GM23338 (cell line): ENCODE results near the gene UCN2. TPM values are rescaled to one million over a fixed set of nuclear protein-coding genes. Genes with fewer than 3 reads are reported as not detected.
A peak's percentile ranks its signal among the peaks of the same experiment; 100 is the strongest.

ENCODE experiments used
- ATAC-seq: fragments of 200-7000 bp; cut with Tn5 transposase; 3 replicates; pipeline ENCODE4 v1.9.1; 2020
- DNase-seq: peaks from one replicate; pipeline ENCODE4 v3.0.0-alpha.2; 2015; ENCODE audit warnings: low spot score
- H2AFZ ChIP-seq: fragments of 200-600 bp; sonication (generic); 2 replicates; pipeline ENCODE4 v1.8.0; 2016; ENCODE audit warnings: antibody characterized with exemption, mild to moderate bottlenecking, moderate library complexity
- H3F3A ChIP-seq: fragments of 200-600 bp; sonication (generic); replicated peaks from 2 replicates; pipeline ENCODE4 v1.8.0; 2017; ENCODE audit warnings: antibody characterized with exemption, mixed run types, low read depth
- H3K27ac ChIP-seq: fragments of 200-600 bp; sonication (generic); 2 replicates; pipeline ENCODE4 v1.6.1; 2016; ENCODE audit warnings: low read depth
- H3K27me3 ChIP-seq: fragments of 200-600 bp; sonication (generic); 2 replicates; pipeline ENCODE4 v1.8.0; 2016; ENCODE audit warnings: mild to moderate bottlenecking, mixed run types, moderate library complexity; ENCODE audit not compliant: insufficient read depth
- H3K36me3 ChIP-seq: fragments of 200-600 bp; sonication (generic); 2 replicates; pipeline ENCODE4 v1.8.0; 2016; ENCODE audit warnings: mild to moderate bottlenecking; ENCODE audit not compliant: insufficient read depth
- H3K4me1 ChIP-seq: fragments of 200-600 bp; sonication (generic); 2 replicates; pipeline ENCODE4 v1.8.0; 2016; ENCODE audit warnings: mild to moderate bottlenecking, moderate library complexity; ENCODE audit not compliant: insufficient read depth
- H3K4me2 ChIP-seq: fragments of 200-600 bp; sonication (generic); 2 replicates; pipeline ENCODE4 v1.7.1; 2017; ENCODE audit warnings: mixed run types
- H3K4me3 ChIP-seq: fragments of 200-600 bp; sonication (generic); 2 replicates; pipeline ENCODE4 v1.6.1; 2016; ENCODE audit warnings: mixed run types
- H3K79me2 ChIP-seq: fragments of 200-600 bp; sonication (generic); replicated peaks from 2 replicates; pipeline ENCODE4 v1.8.0; 2017; ENCODE audit warnings: mild to moderate bottlenecking; ENCODE audit not compliant: insufficient read depth
- H3K9me2 ChIP-seq: fragments of 200-600 bp; sonication (generic); 2 replicates; pipeline ENCODE4 v1.8.0; 2017; ENCODE audit not compliant: insufficient read depth
- H4K20me1 ChIP-seq: fragments of 200-600 bp; sonication (generic); replicated peaks from 2 replicates; pipeline ENCODE4 v1.8.0; 2017; ENCODE audit warnings: mild to moderate bottlenecking; ENCODE audit not compliant: insufficient read depth
- H3K27ac Mint-ChIP-seq: 2 replicates; pipeline ENCODE4 v1.8.0; 2020; ENCODE audit warnings: inconsistent platforms, mild to moderate bottlenecking, moderate library complexity, mixed read lengths
- H3K27me3 Mint-ChIP-seq: 3 replicates; pipeline ENCODE4 v1.8.0; 2022; ENCODE audit warnings: low read depth, mild to moderate bottlenecking, moderate library complexity, mixed read lengths, inconsistent platforms; ENCODE audit not compliant: insufficient read depth, poor library complexity
- H3K36me3 Mint-ChIP-seq: 3 replicates; pipeline ENCODE4 v1.8.0; 2021; ENCODE audit warnings: low read depth, mild to moderate bottlenecking, inconsistent platforms, moderate library complexity, mixed read lengths
- H3K4me1 Mint-ChIP-seq: 3 replicates; pipeline ENCODE4 v1.8.0; 2020; ENCODE audit warnings: mild to moderate bottlenecking, inconsistent platforms, mixed read lengths
- H3K4me3 Mint-ChIP-seq: 3 replicates; pipeline ENCODE4 v1.8.0; 2021; ENCODE audit warnings: moderate library complexity, mild to moderate bottlenecking, inconsistent platforms, mixed read lengths
- H3K9me3 Mint-ChIP-seq: 3 replicates; pipeline ENCODE4 v1.8.0; 2020; ENCODE audit warnings: moderate library complexity, mild to moderate bottlenecking, inconsistent platforms, mixed read lengths
- CREB1 ChIP-seq: fragments of 250-450 bp; sonication (Bioruptor Pico); IDR thresholded peaks from 2 replicates; pipeline ENCODE4 v1.5.0; 2020; ENCODE audit warnings: low read depth, mild to moderate bottlenecking, moderate library complexity
- EZH2phosphoT487 ChIP-seq: fragments of 200-600 bp; sonication (generic); IDR thresholded peaks from one replicate; pipeline ENCODE4 v1.8.1; 2018; ENCODE audit warnings: antibody characterized with exemption; ENCODE audit not compliant: unreplicated experiment
- JUNB ChIP-seq: IDR thresholded peaks from one replicate; pipeline ENCODE4 v1.6.1; 2016; ENCODE audit warnings: antibody characterized with exemption; ENCODE audit not compliant: unreplicated experiment
- POLR2AphosphoS5 ChIP-seq: IDR thresholded peaks from 2 replicates; pipeline ENCODE4 v1.6.1; 2016; ENCODE audit warnings: antibody characterized with exemption, low read depth
- polyA plus RNA-seq: library from polyadenylated mRNA; unstranded; fragments of >200 nt; fragmentation: Nextera tagmentation; extraction: Ambion mirVana; gene quantifications from 2 replicates; pipeline ENCODE4 v1.2.1, GENCODE V29; 2016
- total RNA-seq: library from RNA; depleted of rRNA; stranded (reverse); fragments of >200 nt; shearing (Covaris generic); gene quantifications from 2 replicates; pipeline ENCODE4 v1.2.3, GENCODE V29; 2014
- TF ChIP-seq, protein P1 (sequence below): fragments of 250-450 bp; sonication (Bioruptor Pico); IDR thresholded peaks from 2 replicates; pipeline ENCODE4 v1.5.0; 2020; ENCODE audit warnings: mild to moderate bottlenecking, moderate library complexity
- TF ChIP-seq, protein P2 (sequence below): IDR thresholded peaks from 2 replicates; pipeline ENCODE4 v1.6.1; 2016; ENCODE audit warnings: antibody characterized with exemption
- TF ChIP-seq, protein P3 (sequence below), 2 experiments: fragments of 200-600 bp in 1 of 2; sonication (generic) in 1 of 2; conservative IDR thresholded peaks; 2 replicates each; pipeline versions ENCODE4 v1.5.1 to v1.6.1; 2016 to 2017; ENCODE audit warnings: antibody characterized with exemption in 2 of 2, low read depth in 2 of 2, mild to moderate bottlenecking in 2 of 2, moderate library complexity in 1 of 2
- TF ChIP-seq, protein P4 (sequence below): IDR thresholded peaks from one replicate; pipeline ENCODE4 v1.6.1; 2018; ENCODE audit warnings: antibody characterized with exemption; ENCODE audit not compliant: unreplicated experiment

Gene UCN2
- total and polyA plus RNA-seq, 2 experiments from 2014 or later = 0.17 TPM; not detected in 1

DNA sequence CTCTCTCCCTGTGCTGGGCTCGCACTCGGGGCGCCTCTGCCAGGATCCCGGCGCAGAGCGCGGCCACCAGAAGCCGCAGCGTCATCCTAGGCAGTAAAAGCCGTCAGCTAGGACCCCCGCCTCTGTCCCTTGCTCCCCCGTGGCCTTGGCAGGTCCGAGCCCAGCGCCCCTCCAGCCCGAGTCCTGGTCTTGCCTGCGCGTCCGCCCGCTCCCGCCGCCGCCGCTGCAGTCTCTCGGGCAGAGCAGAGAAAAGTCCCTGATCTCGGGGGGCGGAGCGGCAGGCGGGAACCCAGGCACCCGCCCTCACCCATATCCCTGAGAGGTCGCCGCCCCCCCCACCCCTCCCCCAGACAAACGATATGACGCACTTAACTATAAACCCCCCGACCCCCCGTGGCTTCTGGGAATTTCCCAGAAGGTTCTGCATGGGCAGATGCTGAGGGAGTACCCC is 31.5 kb upstream of the UCN2 start, which contains the start of gene COL7A1:
COL7A1 (minus strand) TSS at position 255 of the 451 bp plus-strand sequence; CDS start at position 85, 170 bp downstream.
- peaks cover 22% of the 10 kb centered on the region for H3K36me3 Mint-ChIP-seq
- H3K79me2 ChIP-seq = no peaks in the 10 kb centered on the region
- DNase-seq = peak; percentile 68

More for the DNA sequence above, 31.5 kb upstream of the UCN2 start, which contains the start of gene COL7A1:
- Histone ChIP-seq H3K27ac (no peak within 1 kb of the TSS), H3K27me3 (peaks cover 11% of the 10 kb centered on the region; the same call in 1 of the 2 replicates), H2AFZ (peak within 1 kb of the TSS; percentile 94), H3K4me2 (peak within 1 kb of the TSS; percentile 88), H4K20me1 (no peaks in the 10 kb centered on the region; the same call in 1 of the 2 replicates), H3K36me3 (0 out of 2 replicates have a peak, but pooled peaks cover 6% of the 10 kb centered on the region), H3K4me1 (peaks cover 17% of the 10 kb centered on the region; the same call in 1 of the 2 replicates), H3K4me3 (peak within 1 kb of the TSS; percentile 59), H3K9me2 (no peaks in the 10 kb centered on the region), H3F3A (0 out of 2 replicates have a peak, but pooled peaks cover 7% of the 10 kb centered on the region)
- Mint-ChIP-seq H3K9me3 (no peaks in the 10 kb centered on the region), H3K27ac (no peak within 1 kb of the TSS; the same call in 1 of the 2 replicates), H3K4me1 (peaks cover 12% of the 10 kb centered on the region), H3K4me3 (peak within 1 kb of the TSS; percentile 60), H3K27me3 (peaks cover 22% of the 10 kb centered on the region)
- TF ChIP-seq, protein P1, sequence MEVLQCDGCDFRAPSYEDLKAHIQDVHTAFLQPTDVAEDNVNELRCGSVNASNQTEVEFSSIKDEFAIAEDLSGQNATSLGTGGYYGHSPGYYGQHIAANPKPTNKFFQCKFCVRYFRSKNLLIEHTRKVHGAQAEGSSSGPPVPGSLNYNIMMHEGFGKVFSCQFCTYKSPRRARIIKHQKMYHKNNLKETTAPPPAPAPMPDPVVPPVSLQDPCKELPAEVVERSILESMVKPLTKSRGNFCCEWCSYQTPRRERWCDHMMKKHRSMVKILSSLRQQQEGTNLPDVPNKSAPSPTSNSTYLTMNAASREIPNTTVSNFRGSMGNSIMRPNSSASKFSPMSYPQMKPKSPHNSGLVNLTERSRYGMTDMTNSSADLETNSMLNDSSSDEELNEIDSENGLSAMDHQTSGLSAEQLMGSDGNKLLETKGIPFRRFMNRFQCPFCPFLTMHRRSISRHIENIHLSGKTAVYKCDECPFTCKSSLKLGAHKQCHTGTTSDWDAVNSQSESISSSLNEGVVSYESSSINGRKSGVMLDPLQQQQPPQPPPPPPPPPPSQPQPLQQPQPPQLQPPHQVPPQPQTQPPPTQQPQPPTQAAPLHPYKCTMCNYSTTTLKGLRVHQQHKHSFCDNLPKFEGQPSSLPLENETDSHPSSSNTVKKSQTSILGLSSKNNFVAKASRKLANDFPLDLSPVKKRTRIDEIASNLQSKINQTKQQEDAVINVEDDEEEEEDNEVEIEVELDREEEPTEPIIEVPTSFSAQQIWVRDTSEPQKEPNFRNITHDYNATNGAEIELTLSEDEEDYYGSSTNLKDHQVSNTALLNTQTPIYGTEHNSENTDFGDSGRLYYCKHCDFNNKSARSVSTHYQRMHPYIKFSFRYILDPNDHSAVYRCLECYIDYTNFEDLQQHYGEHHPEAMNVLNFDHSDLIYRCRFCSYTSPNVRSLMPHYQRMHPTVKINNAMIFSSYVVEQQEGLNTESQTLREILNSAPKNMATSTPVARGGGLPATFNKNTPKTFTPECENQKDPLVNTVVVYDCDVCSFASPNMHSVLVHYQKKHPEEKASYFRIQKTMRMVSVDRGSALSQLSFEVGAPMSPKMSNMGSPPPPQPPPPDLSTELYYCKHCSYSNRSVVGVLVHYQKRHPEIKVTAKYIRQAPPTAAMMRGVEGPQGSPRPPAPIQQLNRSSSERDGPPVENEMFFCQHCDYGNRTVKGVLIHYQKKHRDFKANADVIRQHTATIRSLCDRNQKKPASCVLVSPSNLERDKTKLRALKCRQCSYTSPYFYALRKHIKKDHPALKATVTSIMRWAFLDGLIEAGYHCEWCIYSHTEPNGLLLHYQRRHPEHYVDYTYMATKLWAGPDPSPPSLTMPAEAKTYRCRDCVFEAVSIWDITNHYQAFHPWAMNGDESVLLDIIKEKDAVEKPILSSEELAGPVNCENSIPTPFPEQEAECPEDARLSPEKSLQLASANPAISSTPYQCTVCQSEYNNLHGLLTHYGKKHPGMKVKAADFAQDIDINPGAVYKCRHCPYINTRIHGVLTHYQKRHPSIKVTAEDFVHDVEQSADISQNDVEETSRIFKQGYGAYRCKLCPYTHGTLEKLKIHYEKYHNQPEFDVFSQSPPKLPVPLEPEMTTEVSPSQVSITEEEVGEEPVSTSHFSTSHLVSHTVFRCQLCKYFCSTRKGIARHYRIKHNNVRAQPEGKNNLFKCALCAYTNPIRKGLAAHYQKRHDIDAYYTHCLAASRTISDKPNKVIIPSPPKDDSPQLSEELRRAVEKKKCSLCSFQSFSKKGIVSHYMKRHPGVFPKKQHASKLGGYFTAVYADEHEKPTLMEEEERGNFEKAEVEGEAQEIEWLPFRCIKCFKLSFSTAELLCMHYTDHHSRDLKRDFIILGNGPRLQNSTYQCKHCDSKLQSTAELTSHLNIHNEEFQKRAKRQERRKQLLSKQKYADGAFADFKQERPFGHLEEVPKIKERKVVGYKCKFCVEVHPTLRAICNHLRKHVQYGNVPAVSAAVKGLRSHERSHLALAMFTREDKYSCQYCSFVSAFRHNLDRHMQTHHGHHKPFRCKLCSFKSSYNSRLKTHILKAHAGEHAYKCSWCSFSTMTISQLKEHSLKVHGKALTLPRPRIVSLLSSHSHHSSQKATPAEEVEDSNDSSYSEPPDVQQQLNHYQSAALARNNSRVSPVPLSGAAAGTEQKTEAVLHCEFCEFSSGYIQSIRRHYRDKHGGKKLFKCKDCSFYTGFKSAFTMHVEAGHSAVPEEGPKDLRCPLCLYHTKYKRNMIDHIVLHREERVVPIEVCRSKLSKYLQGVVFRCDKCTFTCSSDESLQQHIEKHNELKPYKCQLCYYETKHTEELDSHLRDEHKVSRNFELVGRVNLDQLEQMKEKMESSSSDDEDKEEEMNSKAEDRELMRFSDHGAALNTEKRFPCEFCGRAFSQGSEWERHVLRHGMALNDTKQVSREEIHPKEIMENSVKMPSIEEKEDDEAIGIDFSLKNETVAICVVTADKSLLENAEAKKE (CRISPR knock-in tag) = no peak
- TF ChIP-seq, protein P2, sequence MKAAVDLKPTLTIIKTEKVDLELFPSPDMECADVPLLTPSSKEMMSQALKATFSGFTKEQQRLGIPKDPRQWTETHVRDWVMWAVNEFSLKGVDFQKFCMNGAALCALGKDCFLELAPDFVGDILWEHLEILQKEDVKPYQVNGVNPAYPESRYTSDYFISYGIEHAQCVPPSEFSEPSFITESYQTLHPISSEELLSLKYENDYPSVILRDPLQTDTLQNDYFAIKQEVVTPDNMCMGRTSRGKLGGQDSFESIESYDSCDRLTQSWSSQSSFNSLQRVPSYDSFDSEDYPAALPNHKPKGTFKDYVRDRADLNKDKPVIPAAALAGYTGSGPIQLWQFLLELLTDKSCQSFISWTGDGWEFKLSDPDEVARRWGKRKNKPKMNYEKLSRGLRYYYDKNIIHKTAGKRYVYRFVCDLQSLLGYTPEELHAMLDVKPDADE = no peak
- TF ChIP-seq CREB1 (CRISPR knock-in tag) = no peak
- TF ChIP-seq, protein P3, sequence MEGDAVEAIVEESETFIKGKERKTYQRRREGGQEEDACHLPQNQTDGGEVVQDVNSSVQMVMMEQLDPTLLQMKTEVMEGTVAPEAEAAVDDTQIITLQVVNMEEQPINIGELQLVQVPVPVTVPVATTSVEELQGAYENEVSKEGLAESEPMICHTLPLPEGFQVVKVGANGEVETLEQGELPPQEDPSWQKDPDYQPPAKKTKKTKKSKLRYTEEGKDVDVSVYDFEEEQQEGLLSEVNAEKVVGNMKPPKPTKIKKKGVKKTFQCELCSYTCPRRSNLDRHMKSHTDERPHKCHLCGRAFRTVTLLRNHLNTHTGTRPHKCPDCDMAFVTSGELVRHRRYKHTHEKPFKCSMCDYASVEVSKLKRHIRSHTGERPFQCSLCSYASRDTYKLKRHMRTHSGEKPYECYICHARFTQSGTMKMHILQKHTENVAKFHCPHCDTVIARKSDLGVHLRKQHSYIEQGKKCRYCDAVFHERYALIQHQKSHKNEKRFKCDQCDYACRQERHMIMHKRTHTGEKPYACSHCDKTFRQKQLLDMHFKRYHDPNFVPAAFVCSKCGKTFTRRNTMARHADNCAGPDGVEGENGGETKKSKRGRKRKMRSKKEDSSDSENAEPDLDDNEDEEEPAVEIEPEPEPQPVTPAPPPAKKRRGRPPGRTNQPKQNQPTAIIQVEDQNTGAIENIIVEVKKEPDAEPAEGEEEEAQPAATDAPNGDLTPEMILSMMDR (conservative IDR thresholded peaks at IDR 0.05; ENCODE audit: low read depth in 2 of 2) = no peak
- no peak for TF ChIP-seq JUNB
- TF ChIP-seq POLR2AphosphoS5 = no peak
- TF ChIP-seq, protein P4, sequence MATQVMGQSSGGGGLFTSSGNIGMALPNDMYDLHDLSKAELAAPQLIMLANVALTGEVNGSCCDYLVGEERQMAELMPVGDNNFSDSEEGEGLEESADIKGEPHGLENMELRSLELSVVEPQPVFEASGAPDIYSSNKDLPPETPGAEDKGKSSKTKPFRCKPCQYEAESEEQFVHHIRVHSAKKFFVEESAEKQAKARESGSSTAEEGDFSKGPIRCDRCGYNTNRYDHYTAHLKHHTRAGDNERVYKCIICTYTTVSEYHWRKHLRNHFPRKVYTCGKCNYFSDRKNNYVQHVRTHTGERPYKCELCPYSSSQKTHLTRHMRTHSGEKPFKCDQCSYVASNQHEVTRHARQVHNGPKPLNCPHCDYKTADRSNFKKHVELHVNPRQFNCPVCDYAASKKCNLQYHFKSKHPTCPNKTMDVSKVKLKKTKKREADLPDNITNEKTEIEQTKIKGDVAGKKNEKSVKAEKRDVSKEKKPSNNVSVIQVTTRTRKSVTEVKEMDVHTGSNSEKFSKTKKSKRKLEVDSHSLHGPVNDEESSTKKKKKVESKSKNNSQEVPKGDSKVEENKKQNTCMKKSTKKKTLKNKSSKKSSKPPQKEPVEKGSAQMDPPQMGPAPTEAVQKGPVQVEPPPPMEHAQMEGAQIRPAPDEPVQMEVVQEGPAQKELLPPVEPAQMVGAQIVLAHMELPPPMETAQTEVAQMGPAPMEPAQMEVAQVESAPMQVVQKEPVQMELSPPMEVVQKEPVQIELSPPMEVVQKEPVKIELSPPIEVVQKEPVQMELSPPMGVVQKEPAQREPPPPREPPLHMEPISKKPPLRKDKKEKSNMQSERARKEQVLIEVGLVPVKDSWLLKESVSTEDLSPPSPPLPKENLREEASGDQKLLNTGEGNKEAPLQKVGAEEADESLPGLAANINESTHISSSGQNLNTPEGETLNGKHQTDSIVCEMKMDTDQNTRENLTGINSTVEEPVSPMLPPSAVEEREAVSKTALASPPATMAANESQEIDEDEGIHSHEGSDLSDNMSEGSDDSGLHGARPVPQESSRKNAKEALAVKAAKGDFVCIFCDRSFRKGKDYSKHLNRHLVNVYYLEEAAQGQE = no peak
- no peak for TF ChIP-seq EZH2phosphoT487
- ATAC-seq = peak; percentile 46
